Measurements from ENCODE around the gene NAA15. TPM values are rescaled to one million over a fixed set of nuclear protein-coding genes. Genes with fewer than 3 reads are reported as not detected.
"Not testable (repeated sequence)": the region's sequence is repeated elsewhere in the genome, so short reads cannot be mapped to it uniquely, and the experiment has no call there.

The NAA15 gene
- 15.3 and 19.1 TPM in 2 replicates for total RNA-seq

GRCh38 chr4:139301113-139301820 is at the start of gene NAA15:
NAA15 (plus strand) TSS chr4:139301505; CDS start chr4:139301778, 273 bp downstream.
- peak; percentile 96 to 99 for DNase-seq (ENCODE audit: low read depth in 2 of 2)

GRCh38 chr4:139253046-139253445 is 48.3 kb upstream of the NAA15 start:
- DNase-seq (ENCODE audit: low read depth in 2 of 2) = no peak

GRCh38 chr4:139253713-139254112 is 47.6 kb upstream of the NAA15 start:
- no peak for DNase-seq (ENCODE audit: low read depth in 2 of 2)

GRCh38 chr4:139255581-139255980 is 45.7 kb upstream of the NAA15 start:
- not testable (repeated sequence) for DNase-seq (ENCODE audit: low read depth in 2 of 2)

GRCh38 chr4:139256349-139256748 is 45.0 kb upstream of the NAA15 start:
- DNase-seq (ENCODE audit: low read depth in 2 of 2) = no peak

GRCh38 chr4:139265654-139266053 is 35.7 kb upstream of the NAA15 start:
- DNase-seq (ENCODE audit: low read depth in 2 of 2) = no peak

GRCh38 chr4:139266208-139266582 is 35.1 kb upstream of the NAA15 start:
- DNase-seq (ENCODE audit: low read depth in 2 of 2) = no peak

GRCh38 chr4:139266583-139267257 is 34.6 kb upstream of the NAA15 start:
- DNase-seq (ENCODE audit: low read depth in 2 of 2) = peak; percentile 38 to 62

- no peak for DNase-seq (ENCODE audit: low read depth in 2 of 2)
Measured at GRCh38 chr4:139267301-139267700, 34.0 kb upstream of the NAA15 start.

- DNase-seq (ENCODE audit: low read depth in 2 of 2) = no peak
Measured at GRCh38 chr4:139273835-139274234, 27.5 kb upstream of the NAA15 start.

- DNase-seq (ENCODE audit: low read depth in 2 of 2) = no peak
Measured at GRCh38 chr4:139274790-139275189, 26.5 kb upstream of the NAA15 start.

- no peak for DNase-seq (ENCODE audit: low read depth in 2 of 2)
Measured at GRCh38 chr4:139275281-139275735, 26.0 kb upstream of the NAA15 start.

- DNase-seq (ENCODE audit: low read depth in 2 of 2) = no peak
Measured at GRCh38 chr4:139278485-139278884, 22.8 kb upstream of the NAA15 start.

GRCh38 chr4:139278912-139279759 is 22.2 kb upstream of the NAA15 start:
- DNase-seq (ENCODE audit: low read depth in 2 of 2) = peak in 1 of 2 donors; percentile 25

- peak in 1 of 2 donors; percentile 39 for DNase-seq (ENCODE audit: low read depth in 2 of 2)
Measured at GRCh38 chr4:139279760-139280620, 21.3 kb upstream of the NAA15 start, which contains the start of gene MGARP. MGARP (minus strand) TSS chr4:139280225; CDS start chr4:139280158, 67 bp downstream.

GRCh38 chr4:139282065-139282720 is 19.1 kb upstream of the NAA15 start:
- no peak for DNase-seq (ENCODE audit: low read depth in 2 of 2)

- no peak for DNase-seq (ENCODE audit: low read depth in 2 of 2)
Measured at GRCh38 chr4:139282721-139283075, 18.6 kb upstream of the NAA15 start.

GRCh38 chr4:139286186-139286698 is 15.1 kb upstream of the NAA15 start:
- no peak for DNase-seq (ENCODE audit: low read depth in 2 of 2)

- peak; percentile 84 to 93 for DNase-seq (ENCODE audit: low read depth in 2 of 2)
Measured at GRCh38 chr4:139295206-139295941, 5.9 kb upstream of the NAA15 start.

- no peak for DNase-seq (ENCODE audit: low read depth in 2 of 2)
Measured at GRCh38 chr4:139295942-139296299, 5.4 kb upstream of the NAA15 start.
